Measurements from ENCODE around the gene UBE2N. TPM values are rescaled to one million over a fixed set of nuclear protein-coding genes. Genes with fewer than 3 reads are reported as not detected.

Gene UBE2N
- total RNA-seq, 1 donor from 2014 or later: 70.0 TPM

DNA sequence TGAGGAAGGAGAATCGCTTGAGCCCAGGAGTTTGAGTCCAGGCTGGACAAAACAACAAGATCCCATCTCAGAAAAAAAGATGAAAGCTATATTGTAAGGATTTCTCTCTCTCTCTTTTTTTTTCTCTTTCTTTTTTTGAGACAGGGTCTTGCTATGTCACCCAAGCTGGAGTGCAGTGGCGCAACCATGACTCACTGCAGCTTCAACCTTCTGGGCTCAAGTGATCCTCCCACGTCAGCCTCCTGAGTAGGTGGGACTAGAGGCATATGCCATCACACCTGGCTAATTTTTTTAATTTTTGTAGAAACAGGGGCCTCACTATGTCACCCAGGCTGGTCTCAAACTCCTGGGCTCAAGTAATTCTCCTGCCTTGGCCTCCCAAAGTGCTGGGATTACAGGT is 19.8 kb upstream of the UBE2N start:
- Mint-ChIP-seq H3K4me3 (ENCODE audit: unreplicated experiment) (no peak overlapping the region), H3K27ac (ENCODE audit: unreplicated experiment) (no peak overlapping the region), H3K4me1 (ENCODE audit: low read depth) (no peaks in the 10 kb centered on the region), H3K9me3 (ENCODE audit: low read depth) (no peaks in the 10 kb centered on the region), H3K36me3 (ENCODE audit: low read depth) (peaks cover 2% of the 10 kb centered on the region), H3K27me3 (ENCODE audit: low read depth) (no peaks in the 10 kb centered on the region)
- DNase-seq (ENCODE audit: low spot score): no peak
- TF ChIP-seq, protein P1, sequence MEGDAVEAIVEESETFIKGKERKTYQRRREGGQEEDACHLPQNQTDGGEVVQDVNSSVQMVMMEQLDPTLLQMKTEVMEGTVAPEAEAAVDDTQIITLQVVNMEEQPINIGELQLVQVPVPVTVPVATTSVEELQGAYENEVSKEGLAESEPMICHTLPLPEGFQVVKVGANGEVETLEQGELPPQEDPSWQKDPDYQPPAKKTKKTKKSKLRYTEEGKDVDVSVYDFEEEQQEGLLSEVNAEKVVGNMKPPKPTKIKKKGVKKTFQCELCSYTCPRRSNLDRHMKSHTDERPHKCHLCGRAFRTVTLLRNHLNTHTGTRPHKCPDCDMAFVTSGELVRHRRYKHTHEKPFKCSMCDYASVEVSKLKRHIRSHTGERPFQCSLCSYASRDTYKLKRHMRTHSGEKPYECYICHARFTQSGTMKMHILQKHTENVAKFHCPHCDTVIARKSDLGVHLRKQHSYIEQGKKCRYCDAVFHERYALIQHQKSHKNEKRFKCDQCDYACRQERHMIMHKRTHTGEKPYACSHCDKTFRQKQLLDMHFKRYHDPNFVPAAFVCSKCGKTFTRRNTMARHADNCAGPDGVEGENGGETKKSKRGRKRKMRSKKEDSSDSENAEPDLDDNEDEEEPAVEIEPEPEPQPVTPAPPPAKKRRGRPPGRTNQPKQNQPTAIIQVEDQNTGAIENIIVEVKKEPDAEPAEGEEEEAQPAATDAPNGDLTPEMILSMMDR (IDR thresholded peaks at IDR 0.05): no peak

DNA sequence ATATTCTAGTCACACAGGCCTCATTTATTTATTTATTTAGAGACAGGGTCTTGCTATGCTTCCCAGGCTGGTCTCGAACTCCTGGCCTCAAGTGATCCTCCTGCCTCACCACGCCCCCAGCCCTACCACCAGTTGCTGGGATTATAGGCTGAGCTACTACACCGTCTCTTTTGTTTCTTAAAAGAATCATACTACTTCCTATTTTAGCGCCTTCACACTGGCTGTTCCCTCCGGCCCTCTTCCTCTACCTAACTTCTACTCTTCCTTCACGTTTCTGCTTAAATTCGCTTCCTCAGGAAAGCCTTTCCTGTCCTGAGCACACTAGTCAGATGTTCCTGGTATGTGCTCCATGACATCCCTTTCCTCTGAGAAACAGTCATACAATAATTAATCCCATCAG is 19.2 kb upstream of the UBE2N start:
- Mint-ChIP-seq H3K27me3 (ENCODE audit: low read depth) (no peaks in the 10 kb centered on the region), H3K4me1 (ENCODE audit: low read depth) (no peaks in the 10 kb centered on the region), H3K27ac (ENCODE audit: unreplicated experiment) (no peak overlapping the region), H3K4me3 (ENCODE audit: unreplicated experiment) (no peak overlapping the region), H3K36me3 (ENCODE audit: low read depth) (peaks cover 2% of the 10 kb centered on the region), H3K9me3 (ENCODE audit: low read depth) (no peaks in the 10 kb centered on the region)
- no peak for DNase-seq (ENCODE audit: low spot score)
- TF ChIP-seq, protein P1 (IDR thresholded peaks at IDR 0.05): no peak

DNA sequence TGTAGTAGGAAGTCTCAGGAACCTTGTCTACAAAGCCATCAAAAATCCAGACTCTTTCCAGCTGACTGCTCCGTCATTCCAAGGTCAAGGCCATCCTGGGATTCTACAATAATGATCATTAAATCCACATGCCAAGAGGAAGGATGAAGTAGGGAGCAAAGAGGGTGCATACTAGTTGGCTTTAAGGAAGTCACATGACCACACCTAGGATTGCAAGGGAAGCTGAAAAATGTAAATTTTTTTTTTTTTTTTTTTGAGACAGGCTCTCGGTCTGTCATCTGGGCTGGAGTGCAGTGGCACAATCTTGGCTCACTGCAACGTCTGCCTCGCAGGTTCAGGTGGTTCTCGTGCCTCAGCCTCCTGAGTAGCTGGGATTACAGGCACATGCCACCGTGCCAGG is 18.3 kb upstream of the UBE2N start:
- no peaks in the 10 kb centered on the region for H3K36me3 Mint-ChIP-seq (ENCODE audit: low read depth)
- TF ChIP-seq, protein P1 (IDR thresholded peaks at IDR 0.05): no peak
- H3K27me3 Mint-ChIP-seq (ENCODE audit: low read depth): no peaks in the 10 kb centered on the region
- no peak for DNase-seq (ENCODE audit: low spot score)
- no peak overlapping the region for H3K4me3 Mint-ChIP-seq (ENCODE audit: unreplicated experiment)
- H3K4me1 Mint-ChIP-seq (ENCODE audit: low read depth): no peaks in the 10 kb centered on the region
- no peak overlapping the region for H3K27ac Mint-ChIP-seq (ENCODE audit: unreplicated experiment)
- no peaks in the 10 kb centered on the region for H3K9me3 Mint-ChIP-seq (ENCODE audit: low read depth)

DNA sequence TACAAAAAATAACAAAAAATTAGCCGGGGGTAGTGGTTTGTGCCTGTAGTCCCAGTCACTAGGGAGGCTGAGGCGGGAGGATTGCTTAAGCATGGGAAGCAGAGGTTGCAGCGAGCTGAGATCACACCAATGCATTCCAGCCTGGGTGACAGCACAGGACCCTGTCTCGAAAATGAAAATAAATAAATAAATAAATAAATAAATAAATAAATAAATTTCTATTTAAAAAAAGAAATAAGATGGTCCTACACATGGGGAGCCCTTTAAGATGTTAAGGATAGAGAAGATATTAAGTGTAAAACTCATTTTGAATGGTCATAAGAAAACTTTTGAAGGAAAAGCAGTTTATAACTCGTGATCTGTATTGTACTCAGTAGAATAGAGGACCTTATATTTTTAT is 17.4 kb upstream of the UBE2N start:
- TF ChIP-seq, protein P1 (IDR thresholded peaks at IDR 0.05): no peak
- H3K4me1 Mint-ChIP-seq (ENCODE audit: low read depth): peaks cover under 1% of the 10 kb centered on the region
- H3K36me3 Mint-ChIP-seq (ENCODE audit: low read depth): no peaks in the 10 kb centered on the region
- H3K27ac Mint-ChIP-seq (ENCODE audit: unreplicated experiment): no peak overlapping the region
- H3K9me3 Mint-ChIP-seq (ENCODE audit: low read depth): no peaks in the 10 kb centered on the region
- H3K4me3 Mint-ChIP-seq (ENCODE audit: unreplicated experiment): no peak overlapping the region
- H3K27me3 Mint-ChIP-seq (ENCODE audit: low read depth): no peaks in the 10 kb centered on the region
- no peak for DNase-seq (ENCODE audit: low spot score)

DNA sequence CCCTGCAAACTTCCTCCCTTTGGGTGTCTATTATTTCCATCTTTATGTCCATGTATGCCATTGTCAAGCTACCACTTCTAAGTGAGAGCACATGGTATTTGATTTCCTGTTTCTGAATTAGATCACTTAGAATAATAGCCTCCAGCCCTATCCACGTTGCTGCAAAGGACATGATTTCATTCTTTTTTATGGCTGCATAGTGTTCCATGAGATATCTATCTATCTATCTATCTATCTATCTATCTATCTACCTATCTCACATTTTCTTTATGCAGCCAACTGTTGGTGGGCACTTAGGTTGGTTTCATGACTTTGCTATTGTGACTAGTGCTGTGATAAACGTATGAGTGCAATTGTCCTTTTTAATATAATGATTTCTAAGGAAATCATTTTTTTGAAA is 14.3 kb upstream of the UBE2N start:
- Mint-ChIP-seq H3K4me3 (ENCODE audit: unreplicated experiment) (no peak overlapping the region), H3K27me3 (ENCODE audit: low read depth) (no peaks in the 10 kb centered on the region), H3K4me1 (ENCODE audit: low read depth) (peaks cover 10% of the 10 kb centered on the region), H3K27ac (ENCODE audit: unreplicated experiment) (no peak overlapping the region), H3K9me3 (ENCODE audit: low read depth) (no peaks in the 10 kb centered on the region), H3K36me3 (ENCODE audit: low read depth) (no peaks in the 10 kb centered on the region)
- no peak for DNase-seq (ENCODE audit: low spot score)
- TF ChIP-seq, protein P1 (IDR thresholded peaks at IDR 0.05): no peak
